Activated B cell treated with CpG ODN at 0.5 μM for 24 hours (primary cell): ENCODE results near the gene SNX13. TPM values are rescaled to one million over a fixed set of nuclear protein-coding genes. Genes with fewer than 3 reads are reported as not detected.

ENCODE experiments used
- ATAC-seq: fragments of 200-7000 bp; cut with Tn5 transposase; one replicate; pipeline ENCODE4 v1.10.0; 2021; ENCODE audit warnings: low read depth, mild to moderate bottlenecking, moderate library complexity
- CTCF ChIA-PET: fragments of 350-600 bp; sonication (Branson Sonifier 250); formaldehyde crosslinking; loops from one replicate; lab custom pipeline; 2021; ENCODE audit warnings: antibody characterized with exemption; lab: Charles Lee
- POLR2A ChIA-PET: fragments of 350-600 bp; sonication (Branson Sonifier 250); formaldehyde crosslinking; loops from one replicate; lab custom pipeline; 2021; ENCODE audit warnings: antibody characterized with exemption; lab: Charles Lee
- DNase-seq: peaks from one replicate; pipeline ENCODE4 v3.0.0; 2022
- H3K27ac Mint-ChIP-seq: one replicate; pipeline ENCODE4 v1.8.0; 2020; ENCODE audit warnings: mixed read lengths
- H3K27me3 Mint-ChIP-seq: one replicate; pipeline ENCODE4 v1.8.0; 2021; ENCODE audit warnings: mixed read lengths
- H3K36me3 Mint-ChIP-seq: one replicate; pipeline ENCODE4 v1.8.0; 2021; ENCODE audit warnings: low read depth, mixed read lengths
- H3K4me1 Mint-ChIP-seq: one replicate; pipeline ENCODE4 v1.8.0; 2021; ENCODE audit warnings: mixed read lengths
- H3K4me3 Mint-ChIP-seq: one replicate; pipeline ENCODE4 v1.8.0; 2020; ENCODE audit warnings: mild to moderate bottlenecking, mixed read lengths
- H3K9me3 Mint-ChIP-seq: one replicate; pipeline ENCODE4 v1.8.0; 2020; ENCODE audit warnings: mixed read lengths
- CTCF ChIP-seq: fragments of 200-600 bp; IDR thresholded peaks from one replicate; pipeline ENCODE4 v1.8.0; 2022; ENCODE audit warnings: antibody characterized with exemption, mild to moderate bottlenecking
- intact Hi-C: fragments of 100-400 bp; cut with micrococcal nuclease; formaldehyde crosslinking; loops from one replicate; pipeline ENCODE4 v1.15.1; 2024
- total RNA-seq: library from RNA; stranded (reverse); gene quantifications from 2 replicates; pipeline ENCODE4 v1.2.3, GENCODE V29; 2022

Gene SNX13
- total RNA-seq, 1 donor from 2014 or later: 46.5 TPM

- peaks cover 64% of the 10 kb centered on the region for H3K4me1 Mint-ChIP-seq
- H3K36me3 Mint-ChIP-seq: no peaks in the 10 kb centered on the region
- no peak overlapping the region for H3K27ac Mint-ChIP-seq
- H3K4me3 Mint-ChIP-seq: no peak overlapping the region
- no peaks in the 10 kb centered on the region for H3K9me3 Mint-ChIP-seq
- no peak for TF ChIP-seq CTCF
- CTCF ChIA-PET: no interaction called here
- intact Hi-C loops: no loop called here
- POLR2A ChIA-PET: no interaction called here
- no peaks in the 10 kb centered on the region for H3K27me3 Mint-ChIP-seq
- ATAC-seq (no peak), DNase-seq (no peak)
Observed at GRCh38 chr7:17930546-17930945, 9.7 kb downstream of the SNX13 start.

DNA sequence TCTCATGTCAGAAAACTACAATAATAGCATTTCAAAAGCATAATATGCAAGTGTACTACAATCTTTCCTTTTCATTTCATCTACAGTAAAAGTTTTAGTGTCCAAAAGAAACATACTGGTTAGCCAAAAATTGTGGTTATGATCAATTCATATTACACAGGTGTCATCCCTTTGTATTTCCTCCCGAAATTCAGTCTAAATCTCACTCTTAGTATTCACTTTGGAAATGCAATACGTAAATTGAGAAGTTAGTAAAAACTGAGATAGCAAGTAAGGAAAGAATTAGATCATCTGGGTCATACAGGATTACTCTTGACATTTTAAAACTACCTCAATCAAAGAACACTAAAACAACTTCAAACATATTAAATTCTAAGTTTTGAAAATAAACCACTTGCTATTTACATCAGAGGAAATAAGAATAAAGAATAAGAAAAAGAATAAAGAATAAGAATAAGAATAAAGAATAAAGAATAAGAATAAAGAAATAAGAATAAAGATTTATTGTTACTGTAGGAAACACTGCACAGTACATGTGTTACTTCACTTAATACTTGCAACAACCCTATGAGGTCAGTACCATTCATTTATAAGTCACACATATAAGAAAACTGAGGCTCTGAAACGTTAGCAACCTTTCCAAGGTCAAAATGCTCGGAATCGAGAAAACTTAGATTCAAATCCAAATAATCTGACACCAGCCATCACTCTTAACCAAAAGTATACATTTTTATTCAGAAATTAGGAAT lies 10.5 kb downstream of the SNX13 start:
- Mint-ChIP-seq H3K36me3 (no peaks in the 10 kb centered on the region), H3K9me3 (no peaks in the 10 kb centered on the region), H3K4me1 (peaks cover 66% of the 10 kb centered on the region), H3K27me3 (no peaks in the 10 kb centered on the region), H3K27ac (no peak overlapping the region), H3K4me3 (no peak overlapping the region)
- ATAC-seq (no peak), DNase-seq (no peak)
- ChIA-PET POLR2A (no interaction called here), CTCF (no interaction called here)
- TF ChIP-seq CTCF: no peak
- intact Hi-C loops: loop anchor here (1.0 kb wide), 1 partner anchor 9 kb away; no protein-coding TSS in a partner anchor

- POLR2A ChIA-PET: no interaction called here
- CTCF ChIA-PET: no interaction called here
- no peak for ATAC-seq
- H3K4me3 Mint-ChIP-seq: no peak overlapping the region
- H3K9me3 Mint-ChIP-seq: no peaks in the 10 kb centered on the region
- H3K36me3 Mint-ChIP-seq: peaks cover 4% of the 10 kb centered on the region
- no peaks in the 10 kb centered on the region for H3K27me3 Mint-ChIP-seq
- DNase-seq: no peak
- H3K4me1 Mint-ChIP-seq: peaks cover 59% of the 10 kb centered on the region
- intact Hi-C loops: no loop called here
- TF ChIP-seq CTCF: no peak
- no peak overlapping the region for H3K27ac Mint-ChIP-seq
Observed at GRCh38 chr7:17928055-17928454, 12.2 kb downstream of the SNX13 start.

GRCh38 chr7:17921857-17922416 lies 18.4 kb downstream of the SNX13 start:
- no peak overlapping the region for H3K4me3 Mint-ChIP-seq
- peaks cover 55% of the 10 kb centered on the region for H3K4me1 Mint-ChIP-seq
- CTCF ChIA-PET: no interaction called here
- intact Hi-C loops: loop anchor here (1.0 to 2.0 kb wide), 2 partner anchors 7 to 13 kb away; no protein-coding TSS in a partner anchor
- peaks cover 9% of the 10 kb centered on the region for H3K36me3 Mint-ChIP-seq
- H3K27ac Mint-ChIP-seq: no peak overlapping the region
- DNase-seq (no peak), ATAC-seq (no peak)
- TF ChIP-seq CTCF: no peak
- no peaks in the 10 kb centered on the region for H3K27me3 Mint-ChIP-seq
- H3K9me3 Mint-ChIP-seq: peaks cover 7% of the 10 kb centered on the region
- POLR2A ChIA-PET: interaction anchor here (0.6 kb wide), 1 partner anchor 35 kb away, joined by 3 read pairs; no protein-coding TSS in a partner anchor

DNA sequence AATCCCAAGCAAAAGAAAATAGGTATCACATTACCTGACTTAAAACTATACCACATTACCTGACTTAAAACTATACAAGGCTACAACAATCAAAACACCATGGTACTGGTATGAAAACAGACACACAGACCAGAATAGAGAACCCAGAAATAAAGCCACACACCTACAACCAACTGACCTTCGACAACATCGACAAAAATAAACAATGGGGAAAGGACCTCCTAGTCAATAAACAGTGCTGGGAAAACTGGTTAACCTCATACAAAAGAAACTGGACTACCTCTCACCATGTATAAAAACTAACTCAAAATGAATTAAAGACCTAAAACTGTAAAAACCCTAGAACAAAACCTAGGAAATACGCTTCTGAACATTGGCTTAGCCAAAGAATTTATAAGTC lies 22.5 kb downstream of the SNX13 start:
- no peak for TF ChIP-seq CTCF
- ATAC-seq: no peak
- intact Hi-C loops: no loop called here
- H3K9me3 Mint-ChIP-seq: peaks cover 7% of the 10 kb centered on the region
- ChIA-PET CTCF (no interaction called here), POLR2A (no interaction called here)
- H3K36me3 Mint-ChIP-seq: peaks cover 5% of the 10 kb centered on the region
- no peaks in the 10 kb centered on the region for H3K27me3 Mint-ChIP-seq
- no peak for DNase-seq
- peaks cover 48% of the 10 kb centered on the region for H3K4me1 Mint-ChIP-seq
- no peak overlapping the region for H3K27ac Mint-ChIP-seq
- H3K4me3 Mint-ChIP-seq: no peak overlapping the region
